SK-N-SH (cell line): ENCODE measurements around the gene RETREG2.
A peak's percentile ranks its signal among the peaks of the same experiment; 100 is the strongest.

Experiments used
- CHD2 ChIP-seq: fragments of 150-350 bp; IDR thresholded peaks from 2 replicates; pipeline ENCODE4 v1.6.1; 2018; ENCODE audit warnings: low read length; ENCODE audit not compliant: partially characterized antibody
- ELF1 ChIP-seq: IDR thresholded peaks from 2 replicates; pipeline ENCODE4 v1.4.0; 2012
- EP300 ChIP-seq, 2 experiments: IDR thresholded peaks; 2 replicates each; pipeline versions ENCODE4 v1.4.0 to v1.6.1; 2012; ENCODE audit warnings: borderline replicate concordance in 1 of 2, low read depth in 1 of 2, low read length in 1 of 2
- FOXJ3 ChIP-seq: sonication (generic); formaldehyde crosslinking; IDR thresholded peaks from 2 replicates; pipeline ENCODE4 v1.5.1; 2020; ENCODE audit warnings: mild to moderate bottlenecking, missing genetic modification reagents
- MAX ChIP-seq: IDR thresholded peaks from 2 replicates; pipeline ENCODE4 v1.4.0; 2012; ENCODE audit warnings: low read depth
- MXI1 ChIP-seq: IDR thresholded peaks from 2 replicates; pipeline ENCODE4 v1.6.1; 2012; ENCODE audit warnings: mild to moderate bottlenecking, low read depth, low read length, improper control_type of control experiment
- POLR2AphosphoS5 ChIP-seq: IDR thresholded peaks from 2 replicates; pipeline ENCODE4 v1.6.1; 2012; ENCODE audit warnings: low read depth, low read length
- REST ChIP-seq: IDR thresholded peaks from 2 replicates; pipeline ENCODE4 v1.6.1; 2012; ENCODE audit warnings: mild to moderate bottlenecking, low read depth, low read length, moderate library complexity
- TAF1 ChIP-seq: IDR thresholded peaks from 2 replicates; pipeline ENCODE4 v1.6.1; 2012; ENCODE audit warnings: low read depth, mild to moderate bottlenecking, low read length, moderate library complexity, borderline replicate concordance
- TCF12 ChIP-seq: IDR thresholded peaks from 2 replicates; pipeline ENCODE4 v1.4.0; 2012
- YY1 ChIP-seq: IDR thresholded peaks from 2 replicates; pipeline ENCODE4 v1.4.0; 2012; ENCODE audit warnings: low read depth, mild to moderate bottlenecking
- ZBTB33 ChIP-seq: IDR thresholded peaks from 2 replicates; pipeline ENCODE4 v1.4.0; 2012; ENCODE audit warnings: low read depth, borderline replicate concordance
- TF ChIP-seq, protein P1 (sequence below): fragments of 200-600 bp; sonication (generic); IDR thresholded peaks from 2 replicates; pipeline ENCODE4 v1.6.1; 2017; ENCODE audit warnings: antibody characterized with exemption, mild to moderate bottlenecking, moderate library complexity

- TF ChIP-seq REST (no peak), TAF1 (no peak), YY1 (no peak), MXI1 (peak; percentile 38; the same call in 1 of the 2 replicates), MAX (no peak), ELF1 (no peak), EP300 (IDR thresholded peaks at IDR 0.05; ENCODE audit: borderline replicate concordance in 1 of 2, low read depth in 1 of 2, low read length in 1 of 2) (no peak), ZBTB33 (no peak), POLR2AphosphoS5 (no peak), CHD2 (no peak), FOXJ3 (CRISPR knock-in tag) (no peak), TCF12 (no peak)
- TF ChIP-seq, protein P1, sequence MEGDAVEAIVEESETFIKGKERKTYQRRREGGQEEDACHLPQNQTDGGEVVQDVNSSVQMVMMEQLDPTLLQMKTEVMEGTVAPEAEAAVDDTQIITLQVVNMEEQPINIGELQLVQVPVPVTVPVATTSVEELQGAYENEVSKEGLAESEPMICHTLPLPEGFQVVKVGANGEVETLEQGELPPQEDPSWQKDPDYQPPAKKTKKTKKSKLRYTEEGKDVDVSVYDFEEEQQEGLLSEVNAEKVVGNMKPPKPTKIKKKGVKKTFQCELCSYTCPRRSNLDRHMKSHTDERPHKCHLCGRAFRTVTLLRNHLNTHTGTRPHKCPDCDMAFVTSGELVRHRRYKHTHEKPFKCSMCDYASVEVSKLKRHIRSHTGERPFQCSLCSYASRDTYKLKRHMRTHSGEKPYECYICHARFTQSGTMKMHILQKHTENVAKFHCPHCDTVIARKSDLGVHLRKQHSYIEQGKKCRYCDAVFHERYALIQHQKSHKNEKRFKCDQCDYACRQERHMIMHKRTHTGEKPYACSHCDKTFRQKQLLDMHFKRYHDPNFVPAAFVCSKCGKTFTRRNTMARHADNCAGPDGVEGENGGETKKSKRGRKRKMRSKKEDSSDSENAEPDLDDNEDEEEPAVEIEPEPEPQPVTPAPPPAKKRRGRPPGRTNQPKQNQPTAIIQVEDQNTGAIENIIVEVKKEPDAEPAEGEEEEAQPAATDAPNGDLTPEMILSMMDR = no peak; the same call in 1 of the 2 replicates
These were observed 501 bp downstream of the RETREG2 start for GRCh38 chr2:219178377-219179175.
